Mammary epithelial cell (primary cell): ENCODE results near the gene TTC12.

ENCODE experiments used
- CTCF ChIP-seq, 2 donors: IDR thresholded peaks in 1 of 2; conservative IDR thresholded peaks in 1 of 2; 2 replicates each; pipeline ENCODE4 v1.5.1; 2011 to 2012; ENCODE audit warnings: inconsistent platforms in 2 of 2, low read length in 2 of 2, mild to moderate bottlenecking in 2 of 2, control low read depth in 1 of 2, low read depth in 1 of 2; ENCODE audit not compliant: insufficient read depth in 1 of 2; ENCODE audit errors: extremely low read depth in 1 of 2
- EZH2 ChIP-seq: IDR thresholded peaks from 2 replicates; pipeline ENCODE4 v1.6.1; 2012; ENCODE audit warnings: low read length, inconsistent platforms, borderline replicate concordance

- TF ChIP-seq CTCF (conservative IDR thresholded peaks at IDR 0.05 in 1 of 2, IDR thresholded peaks at IDR 0.05 in 1 of 2; ENCODE audit: extremely low read depth in 1 of 2, insufficient read depth in 1 of 2, low read depth in 1 of 2, low read length in 2 of 2) (no peak), EZH2 (no peak)
These were observed 17.1 kb downstream of the TTC12 start for GRCh38 chr11:113331441-113331840.
